Measurements from ENCODE around the gene NANOS3.

DNA sequence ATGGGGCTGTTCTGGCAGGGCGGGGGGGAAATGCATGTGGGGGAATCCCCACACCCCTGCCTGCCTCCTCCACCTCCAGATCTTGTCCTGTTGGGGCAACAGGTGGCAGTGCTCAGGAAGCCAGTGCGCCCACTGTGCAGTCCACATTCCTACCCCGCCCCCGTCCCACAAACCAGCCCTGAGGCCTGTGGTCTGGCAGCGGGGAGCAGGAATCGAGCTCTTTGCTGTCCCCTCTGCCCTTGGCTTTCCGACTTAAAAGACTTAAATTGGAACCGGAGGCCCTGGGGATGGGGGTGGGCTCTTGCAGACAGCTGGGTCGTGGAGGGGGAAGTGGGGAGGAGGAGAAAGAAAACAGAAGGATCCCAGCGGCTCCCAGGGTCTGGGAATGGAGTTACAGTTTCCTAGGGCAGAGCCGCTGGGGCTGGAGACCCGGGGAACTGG lies 4.3 kb downstream of the NANOS3 start:
- TF ChIP-seq SP1 (IDR thresholded peaks at IDR 0.05) (no peak), FOXM1 (IDR thresholded peaks at IDR 0.05; ENCODE audit: borderline replicate concordance) (no peak), LEF1 (IDR thresholded peaks at IDR 0.05; ENCODE audit: borderline replicate concordance) (no peak), BHLHE40 (IDR thresholded peaks at IDR 0.05; ENCODE audit: borderline replicate concordance) (no peak), TARDBP (IDR thresholded peaks at IDR 0.05) (no peak), FOXK2 (IDR thresholded peaks at IDR 0.05) (no peak), HDGF (IDR thresholded peaks at IDR 0.05; ENCODE audit: borderline replicate concordance) (no peak), L3MBTL2 (conservative IDR thresholded peaks at IDR 0.05) (no peak), FOXA1 (IDR thresholded peaks at IDR 0.05) (no peak)
- TF ChIP-seq, protein P1, sequence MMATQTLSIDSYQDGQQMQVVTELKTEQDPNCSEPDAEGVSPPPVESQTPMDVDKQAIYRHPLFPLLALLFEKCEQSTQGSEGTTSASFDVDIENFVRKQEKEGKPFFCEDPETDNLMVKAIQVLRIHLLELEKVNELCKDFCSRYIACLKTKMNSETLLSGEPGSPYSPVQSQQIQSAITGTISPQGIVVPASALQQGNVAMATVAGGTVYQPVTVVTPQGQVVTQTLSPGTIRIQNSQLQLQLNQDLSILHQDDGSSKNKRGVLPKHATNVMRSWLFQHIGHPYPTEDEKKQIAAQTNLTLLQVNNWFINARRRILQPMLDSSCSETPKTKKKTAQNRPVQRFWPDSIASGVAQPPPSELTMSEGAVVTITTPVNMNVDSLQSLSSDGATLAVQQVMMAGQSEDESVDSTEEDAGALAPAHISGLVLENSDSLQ (IDR thresholded peaks at IDR 0.05), result no peak

Data from HEK293T (cell line).